Vagina (tissue), 2 donors: ENCODE measurements around the gene SPATS2.

Experiments
- POLR2A ChIP-seq, 2 donors: fragments of 450-650 bp; IDR thresholded peaks; one replicate each; pipeline ENCODE4 v1.6.1; 2017; ENCODE audit warnings: antibody characterized with exemption in 2 of 2, mild to moderate bottlenecking in 2 of 2, moderate library complexity in 2 of 2
- TF ChIP-seq, protein P1 (sequence below), 3 experiments: fragments of 450-650 bp in 2 of 3; fragments of 200-600 bp in 1 of 3; sonication (generic) in 1 of 3; IDR thresholded peaks; one replicate each; pipeline ENCODE4 v1.5.1; 2017 to 2019; ENCODE audit warnings: antibody characterized with exemption in 3 of 3, mild to moderate bottlenecking in 2 of 3, moderate library complexity in 2 of 3

DNA sequence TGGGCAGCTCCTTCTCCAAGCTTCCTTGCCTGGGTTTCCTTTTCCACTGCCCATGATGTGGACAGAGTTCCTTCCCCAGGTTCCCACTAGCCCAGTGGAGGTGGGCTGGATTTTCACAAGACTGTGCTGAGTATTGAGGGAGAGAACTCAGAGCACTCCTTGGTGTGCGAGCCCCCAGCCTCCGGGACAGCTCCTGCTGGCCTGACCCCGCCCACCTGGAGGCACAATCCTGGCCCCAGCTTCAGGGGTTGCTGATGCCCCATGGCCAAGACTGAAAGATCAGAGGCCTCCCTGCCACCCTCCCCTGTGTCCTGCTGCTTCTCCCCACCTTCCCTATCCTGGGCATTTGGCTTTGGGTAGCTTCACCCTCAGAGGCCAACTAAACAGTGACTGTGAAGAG lies 179.2 kb downstream of the SPATS2 start:
- TF ChIP-seq POLR2A (IDR thresholded peaks at IDR 0.05): no peak
- TF ChIP-seq, protein P1, sequence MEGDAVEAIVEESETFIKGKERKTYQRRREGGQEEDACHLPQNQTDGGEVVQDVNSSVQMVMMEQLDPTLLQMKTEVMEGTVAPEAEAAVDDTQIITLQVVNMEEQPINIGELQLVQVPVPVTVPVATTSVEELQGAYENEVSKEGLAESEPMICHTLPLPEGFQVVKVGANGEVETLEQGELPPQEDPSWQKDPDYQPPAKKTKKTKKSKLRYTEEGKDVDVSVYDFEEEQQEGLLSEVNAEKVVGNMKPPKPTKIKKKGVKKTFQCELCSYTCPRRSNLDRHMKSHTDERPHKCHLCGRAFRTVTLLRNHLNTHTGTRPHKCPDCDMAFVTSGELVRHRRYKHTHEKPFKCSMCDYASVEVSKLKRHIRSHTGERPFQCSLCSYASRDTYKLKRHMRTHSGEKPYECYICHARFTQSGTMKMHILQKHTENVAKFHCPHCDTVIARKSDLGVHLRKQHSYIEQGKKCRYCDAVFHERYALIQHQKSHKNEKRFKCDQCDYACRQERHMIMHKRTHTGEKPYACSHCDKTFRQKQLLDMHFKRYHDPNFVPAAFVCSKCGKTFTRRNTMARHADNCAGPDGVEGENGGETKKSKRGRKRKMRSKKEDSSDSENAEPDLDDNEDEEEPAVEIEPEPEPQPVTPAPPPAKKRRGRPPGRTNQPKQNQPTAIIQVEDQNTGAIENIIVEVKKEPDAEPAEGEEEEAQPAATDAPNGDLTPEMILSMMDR (IDR thresholded peaks at IDR 0.05): no peak
